ENCODE data around the gene AVP.
"Not testable (repeated sequence)": the region's sequence is repeated elsewhere in the genome, so short reads cannot be mapped to it uniquely, and the experiment has no call there.

AVP gene

GRCh38 chr20:3084283-3084985, at the start of gene AVP:
Gene AVP (minus strand): TSS chr20:3084724. CDS start chr20:3084674, 50 bp downstream.
- 0 out of 2 replicates have a peak, but pooled peaks cover 5% of the 10 kb centered on the region for H3K4me1 ChIP-seq (ENCODE audit: control insufficient read depth, insufficient read depth, low read length)
- no peaks in the 10 kb centered on the region for H3K9me3 ChIP-seq (ENCODE audit: control insufficient read depth, insufficient read depth, low read length)
- no peak within 1 kb of the TSS for H3K27ac ChIP-seq (ENCODE audit: low read depth, low read length)
- peak within 1 kb of the TSS; percentile 55; the same call in 1 of the 2 replicates for H3K4me3 ChIP-seq (ENCODE audit: low read depth, low read length)
- no peak within 1 kb of the TSS for H3K9ac ChIP-seq (ENCODE audit: low read depth, low read length)
- peaks cover 51% of the 10 kb centered on the region for H3K27me3 ChIP-seq (ENCODE audit: control insufficient read depth, insufficient read depth, low read length)
- H3K36me3 ChIP-seq (ENCODE audit: control insufficient read depth, insufficient read depth, low read length): no peaks in the 10 kb centered on the region

GRCh38 chr20:3134151-3134550, 49.6 kb upstream of the AVP start:
- Histone ChIP-seq H3K27me3 (ENCODE audit: control insufficient read depth, insufficient read depth, low read length) (no peaks in the 10 kb centered on the region), H3K9ac (ENCODE audit: low read depth, low read length) (no peak overlapping the region), H3K4me3 (ENCODE audit: low read depth, low read length) (no peak overlapping the region), H3K27ac (ENCODE audit: low read depth, low read length) (no peak overlapping the region), H3K4me1 (ENCODE audit: control insufficient read depth, insufficient read depth, low read length) (no peaks in the 10 kb centered on the region), H3K9me3 (ENCODE audit: control insufficient read depth, insufficient read depth, low read length) (no peaks in the 10 kb centered on the region), H3K36me3 (ENCODE audit: control insufficient read depth, insufficient read depth, low read length) (no peaks in the 10 kb centered on the region)

GRCh38 chr20:3133155-3133554, 48.6 kb upstream of the AVP start:
- Histone ChIP-seq H3K9ac (ENCODE audit: low read depth, low read length) (no peak overlapping the region), H3K9me3 (ENCODE audit: control insufficient read depth, insufficient read depth, low read length) (no peaks in the 10 kb centered on the region), H3K4me1 (ENCODE audit: control insufficient read depth, insufficient read depth, low read length) (no peaks in the 10 kb centered on the region), H3K36me3 (ENCODE audit: control insufficient read depth, insufficient read depth, low read length) (no peaks in the 10 kb centered on the region), H3K27ac (ENCODE audit: low read depth, low read length) (no peak overlapping the region), H3K27me3 (ENCODE audit: control insufficient read depth, insufficient read depth, low read length) (no peaks in the 10 kb centered on the region), H3K4me3 (ENCODE audit: low read depth, low read length) (no peak overlapping the region)

GRCh38 chr20:3130051-3130600, 45.6 kb upstream of the AVP start:
- Histone ChIP-seq H3K27ac (ENCODE audit: low read depth, low read length) (no peak overlapping the region), H3K9me3 (ENCODE audit: control insufficient read depth, insufficient read depth, low read length) (no peaks in the 10 kb centered on the region), H3K9ac (ENCODE audit: low read depth, low read length) (no peak overlapping the region), H3K27me3 (ENCODE audit: control insufficient read depth, insufficient read depth, low read length) (no peaks in the 10 kb centered on the region), H3K4me3 (ENCODE audit: low read depth, low read length) (no peak overlapping the region), H3K4me1 (ENCODE audit: control insufficient read depth, insufficient read depth, low read length) (no peaks in the 10 kb centered on the region), H3K36me3 (ENCODE audit: control insufficient read depth, insufficient read depth, low read length) (no peaks in the 10 kb centered on the region)

- Histone ChIP-seq H3K9me3 (ENCODE audit: control insufficient read depth, insufficient read depth, low read length) (no peaks in the 10 kb centered on the region), H3K4me1 (ENCODE audit: control insufficient read depth, insufficient read depth, low read length) (no peaks in the 10 kb centered on the region), H3K27me3 (ENCODE audit: control insufficient read depth, insufficient read depth, low read length) (no peaks in the 10 kb centered on the region), H3K27ac (ENCODE audit: low read depth, low read length) (no peak overlapping the region), H3K9ac (ENCODE audit: low read depth, low read length) (no peak overlapping the region), H3K4me3 (ENCODE audit: low read depth, low read length) (no peak overlapping the region), H3K36me3 (ENCODE audit: control insufficient read depth, insufficient read depth, low read length) (no peaks in the 10 kb centered on the region)
Measured at GRCh38 chr20:3129094-3129493, 44.6 kb upstream of the AVP start.

- Histone ChIP-seq H3K4me1 (ENCODE audit: control insufficient read depth, insufficient read depth, low read length) (no peaks in the 10 kb centered on the region), H3K27me3 (ENCODE audit: control insufficient read depth, insufficient read depth, low read length) (no peaks in the 10 kb centered on the region), H3K9ac (ENCODE audit: low read depth, low read length) (no peak overlapping the region), H3K9me3 (ENCODE audit: control insufficient read depth, insufficient read depth, low read length) (peaks cover 5% of the 10 kb centered on the region), H3K4me3 (ENCODE audit: low read depth, low read length) (no peak overlapping the region), H3K27ac (ENCODE audit: low read depth, low read length) (no peak overlapping the region), H3K36me3 (ENCODE audit: control insufficient read depth, insufficient read depth, low read length) (peaks cover under 1% of the 10 kb centered on the region; the same call in 1 of the 2 replicates)
Measured at GRCh38 chr20:3128275-3128984, 43.9 kb upstream of the AVP start.

- H3K27ac ChIP-seq (ENCODE audit: low read depth, low read length): no peak overlapping the region
- no peaks in the 10 kb centered on the region for H3K27me3 ChIP-seq (ENCODE audit: control insufficient read depth, insufficient read depth, low read length)
- H3K9ac ChIP-seq (ENCODE audit: low read depth, low read length): no peak overlapping the region
- peaks cover 17% of the 10 kb centered on the region for H3K9me3 ChIP-seq (ENCODE audit: control insufficient read depth, insufficient read depth, low read length)
- H3K4me3 ChIP-seq (ENCODE audit: low read depth, low read length): no peak overlapping the region
- no peaks in the 10 kb centered on the region for H3K4me1 ChIP-seq (ENCODE audit: control insufficient read depth, insufficient read depth, low read length)
- H3K36me3 ChIP-seq (ENCODE audit: control insufficient read depth, insufficient read depth, low read length): peaks cover 20% of the 10 kb centered on the region
Measured at GRCh38 chr20:3126527-3126859, 42.0 kb upstream of the AVP start.

- H3K4me1 ChIP-seq (ENCODE audit: control insufficient read depth, insufficient read depth, low read length); H3K27me3 ChIP-seq (ENCODE audit: control insufficient read depth, insufficient read depth, low read length); H3K4me3 ChIP-seq (ENCODE audit: low read depth, low read length); H3K27ac ChIP-seq (ENCODE audit: low read depth, low read length); H3K9ac ChIP-seq (ENCODE audit: low read depth, low read length): not testable (repeated sequence)
- peaks cover 17% of the 10 kb centered on the region for H3K9me3 ChIP-seq (ENCODE audit: control insufficient read depth, insufficient read depth, low read length)
- peaks cover 25% of the 10 kb centered on the region for H3K36me3 ChIP-seq (ENCODE audit: control insufficient read depth, insufficient read depth, low read length)
Measured at GRCh38 chr20:3125776-3126526, 41.4 kb upstream of the AVP start.

- not testable (repeated sequence) for H3K9ac ChIP-seq (ENCODE audit: low read depth, low read length); H3K27me3 ChIP-seq (ENCODE audit: control insufficient read depth, insufficient read depth, low read length); H3K4me1 ChIP-seq (ENCODE audit: control insufficient read depth, insufficient read depth, low read length); H3K4me3 ChIP-seq (ENCODE audit: low read depth, low read length); H3K27ac ChIP-seq (ENCODE audit: low read depth, low read length)
- peaks cover 17% of the 10 kb centered on the region for H3K9me3 ChIP-seq (ENCODE audit: control insufficient read depth, insufficient read depth, low read length)
- peaks cover 25% of the 10 kb centered on the region for H3K36me3 ChIP-seq (ENCODE audit: control insufficient read depth, insufficient read depth, low read length)
Measured at GRCh38 chr20:3124773-3125560, 40.4 kb upstream of the AVP start.

- not testable (repeated sequence) for H3K27me3 ChIP-seq (ENCODE audit: control insufficient read depth, insufficient read depth, low read length); H3K9ac ChIP-seq (ENCODE audit: low read depth, low read length); H3K4me1 ChIP-seq (ENCODE audit: control insufficient read depth, insufficient read depth, low read length); H3K4me3 ChIP-seq (ENCODE audit: low read depth, low read length); H3K27ac ChIP-seq (ENCODE audit: low read depth, low read length)
- Histone ChIP-seq H3K36me3 (ENCODE audit: control insufficient read depth, insufficient read depth, low read length) (peaks cover 25% of the 10 kb centered on the region), H3K9me3 (ENCODE audit: control insufficient read depth, insufficient read depth, low read length) (peaks cover 17% of the 10 kb centered on the region)
Measured at GRCh38 chr20:3124163-3124562, 39.6 kb upstream of the AVP start.
